A549 (cell line): ENCODE data around the gene MS4A6A. TPM values are rescaled to one million over a fixed set of nuclear protein-coding genes. Genes with fewer than 3 reads are reported as not detected.

Source experiments
- ATAC-seq, 2 experiments: fragments of 200-7000 bp in 1 of 2; fragments of >200 bp in 1 of 2; cut with Nextera tagmentation in 1 of 2; cut with Tn5 transposase in 1 of 2; 3 replicates each; pipeline versions ENCODE4 v1.8.0 to v1.9.1; 2018 to 2020; ENCODE audit warnings: mild to moderate bottlenecking in 1 of 2, moderate library complexity in 1 of 2
- CTCF ChIA-PET: fragments of 300-600 bp; sonication (Branson Sonifier 250); formaldehyde crosslinking; extraction: SDS; loops from one replicate; lab custom pipeline; 2021; ENCODE audit warnings: antibody characterized with exemption, inconsistent platforms; lab: Yijun Ruan, JAX
- POLR2A ChIA-PET: fragments of 350-600 bp; formaldehyde crosslinking; extraction: SDS; loops from one replicate; lab custom pipeline; 2021; ENCODE audit warnings: antibody characterized with exemption, inconsistent platforms; lab: Yijun Ruan, JAX
- DNase-seq, 2 experiments: peaks; one replicate each; pipeline versions ENCODE4 v3.0.0 to v3.0.0-alpha.2; 2011 to 2016; ENCODE audit warnings: low read depth in 1 of 2, low spot score in 1 of 2
- FAIRE-seq: peaks from 2 replicates; lab custom pipeline; 2011; peaks lifted over from hg19 to GRCh38; lab: Jason Lieb, UNC
- H3K27ac ChIP-seq, 2 experiments: fragments of >200 bp; sonication (Bioruptor Twin); formaldehyde crosslinking; 3 replicates each; pipeline ENCODE4 v1.5.1; 2016 to 2017
- H3K4me1 ChIP-seq: fragments of >200 bp; sonication (Bioruptor Twin); formaldehyde crosslinking; 3 replicates; pipeline ENCODE4 v1.6.1; 2016
- H3K4me2 ChIP-seq: fragments of >200 bp; sonication (Bioruptor Twin); formaldehyde crosslinking; 3 replicates; pipeline ENCODE4 v1.6.1; 2016
- H3K4me3 ChIP-seq: fragments of >200 bp; sonication (Bioruptor Twin); formaldehyde crosslinking; 3 replicates; pipeline ENCODE4 v1.5.1; 2016
- H3K9me3 ChIP-seq: fragments of >200 bp; sonication (Bioruptor Twin); formaldehyde crosslinking; 3 replicates; pipeline ENCODE4 v1.6.1; 2016
- ATOH8 ChIP-seq: fragments of 250-450 bp; sonication (Bioruptor Pico); IDR thresholded peaks from 2 replicates; pipeline ENCODE4 v1.5.0; 2020; ENCODE audit warnings: low read depth, mild to moderate bottlenecking, moderate library complexity
- BCL3 ChIP-seq: fragments of >200 bp; sonication (Bioruptor Twin); formaldehyde crosslinking; IDR thresholded peaks from 3 replicates; pipeline ENCODE4 v1.6.1; 2016
- CBX2 ChIP-seq: fragments of 200-600 bp; sonication (generic); IDR thresholded peaks from 2 replicates; pipeline ENCODE4 v1.6.1; 2016; ENCODE audit warnings: low read depth, mild to moderate bottlenecking, borderline replicate concordance
- CBX8 ChIP-seq: fragments of 200-600 bp; sonication (generic); IDR thresholded peaks from 2 replicates; pipeline ENCODE4 v1.6.1; 2016
- CHD4 ChIP-seq: fragments of 200-600 bp; sonication (generic); IDR thresholded peaks from 2 replicates; pipeline ENCODE4 v1.6.1; 2016; ENCODE audit warnings: antibody characterized with exemption, mild to moderate bottlenecking, borderline replicate concordance
- CTCF ChIP-seq: fragments of >200 bp; sonication (Bioruptor Twin); formaldehyde crosslinking; IDR thresholded peaks from 3 replicates; pipeline ENCODE4 v1.5.1; 2016
- E2F6 ChIP-seq: IDR thresholded peaks from 2 replicates; pipeline ENCODE4 v1.6.1; 2012; ENCODE audit warnings: low read depth, borderline replicate concordance
- ESRRA ChIP-seq: fragments of 150-350 bp; IDR thresholded peaks from 2 replicates; pipeline ENCODE4 v1.6.1; 2014; ENCODE audit warnings: mild to moderate bottlenecking, low read length, borderline replicate concordance
- FOSB ChIP-seq: fragments of 250-450 bp; sonication (Bioruptor Pico); IDR thresholded peaks from 2 replicates; pipeline ENCODE4 v1.5.0; 2020; ENCODE audit warnings: mild to moderate bottlenecking, moderate library complexity
- GATA3 ChIP-seq: IDR thresholded peaks from 2 replicates; pipeline ENCODE4 v1.6.1; 2012; ENCODE audit warnings: borderline replicate concordance
- HDAC2 ChIP-seq: fragments of 200-600 bp; sonication (generic); IDR thresholded peaks from 2 replicates; pipeline ENCODE4 v1.6.1; 2016
- HOXA7 ChIP-seq: fragments of 250-450 bp; sonication (Bioruptor Pico); IDR thresholded peaks from 2 replicates; pipeline ENCODE4 v1.5.0; 2020; ENCODE audit warnings: mild to moderate bottlenecking, moderate library complexity
- HOXB13 ChIP-seq: fragments of 250-450 bp; sonication (Bioruptor Pico); IDR thresholded peaks from 2 replicates; pipeline ENCODE4 v1.5.0; 2020; ENCODE audit warnings: low read depth, mild to moderate bottlenecking, moderate library complexity
- HOXB5 ChIP-seq: fragments of 250-450 bp; sonication (Bioruptor Pico); IDR thresholded peaks from 2 replicates; pipeline ENCODE4 v1.5.0; 2020; ENCODE audit warnings: mild to moderate bottlenecking, moderate library complexity
- KDM1A ChIP-seq: fragments of 200-600 bp; sonication (generic); IDR thresholded peaks from 2 replicates; pipeline ENCODE4 v1.6.1; 2016; ENCODE audit warnings: low read depth, mild to moderate bottlenecking
- MAZ ChIP-seq: fragments of 150-350 bp; IDR thresholded peaks from 2 replicates; pipeline ENCODE4 v1.6.1; 2014; ENCODE audit warnings: antibody characterized with exemption, low read depth, low read length, borderline replicate concordance
- MYC ChIP-seq: IDR thresholded peaks from 2 replicates; pipeline ENCODE4 v1.6.1; 2012; ENCODE audit warnings: mild to moderate bottlenecking, inconsistent platforms, low read length, improper control_type of control experiment, borderline replicate concordance
- NFE2L2 ChIP-seq: fragments of 150-350 bp; conservative IDR thresholded peaks from 2 replicates; pipeline ENCODE4 v1.6.1; 2014; ENCODE audit warnings: low read length
- PBX3 ChIP-seq: IDR thresholded peaks from 2 replicates; pipeline ENCODE4 v1.6.1; 2012
- POLR2A ChIP-seq: IDR thresholded peaks from 2 replicates; pipeline ENCODE4 v1.6.1; 2012; ENCODE audit warnings: mild to moderate bottlenecking, low read length
- POLR2AphosphoS2 ChIP-seq: conservative IDR thresholded peaks from 2 replicates; pipeline ENCODE4 v1.6.1; 2012; ENCODE audit warnings: low read length, improper control_type of control experiment, inconsistent platforms
- RAD21 ChIP-seq, 2 experiments: fragments of >200 bp in 1 of 2; sonication (Bioruptor Twin) in 1 of 2; formaldehyde crosslinking in 1 of 2; IDR thresholded peaks in 1 of 2; conservative IDR thresholded peaks in 1 of 2; 2 replicates in 1 of 2; 3 replicates in 1 of 2; pipeline ENCODE4 v1.6.1; 2012 to 2018; ENCODE audit warnings: inconsistent platforms in 1 of 2
- RARB ChIP-seq: fragments of 250-450 bp; sonication (Bioruptor Pico); IDR thresholded peaks from 2 replicates; pipeline ENCODE4 v1.8.0; 2021; ENCODE audit warnings: mild to moderate bottlenecking, moderate library complexity
- RCOR1 ChIP-seq: fragments of 150-350 bp; IDR thresholded peaks from 2 replicates; pipeline ENCODE4 v1.6.1; 2014; ENCODE audit warnings: antibody characterized with exemption, low read length, low read depth
- RFX5 ChIP-seq: fragments of 450-650 bp; IDR thresholded peaks from 2 replicates; pipeline ENCODE4 v1.7.1; 2014; ENCODE audit warnings: antibody characterized with exemption, mild to moderate bottlenecking, moderate library complexity
- SMC3 ChIP-seq: fragments of >200 bp; sonication (Bioruptor Twin); formaldehyde crosslinking; IDR thresholded peaks from 3 replicates; pipeline ENCODE4 v1.6.1; 2018; ENCODE audit warnings: inconsistent platforms
- ZC3H11A ChIP-seq: fragments of 450-650 bp; IDR thresholded peaks from 2 replicates; pipeline ENCODE4 v1.6.1; 2014; ENCODE audit warnings: antibody characterized with exemption, mild to moderate bottlenecking
- ZFP36 ChIP-seq: fragments of 450-650 bp; IDR thresholded peaks from 2 replicates; pipeline ENCODE4 v1.6.1; 2014; ENCODE audit warnings: borderline replicate concordance; ENCODE audit not compliant: partially characterized antibody
- ZNF302 ChIP-seq: fragments of 250-450 bp; sonication (Bioruptor Pico); IDR thresholded peaks from 2 replicates; pipeline ENCODE4 v1.9.0; 2021; ENCODE audit warnings: inconsistent platforms, mild to moderate bottlenecking, moderate library complexity
- ZSCAN20 ChIP-seq: fragments of 250-450 bp; sonication (Bioruptor Pico); IDR thresholded peaks from 2 replicates; pipeline ENCODE4 v1.8.0; 2022; ENCODE audit warnings: mild to moderate bottlenecking, moderate library complexity
- WGBS: methylation state at CpG from one replicate; pipeline ENCODE4 v1.1.6; 2017; ENCODE audit errors: missing lambda C conversion rate; 5-methylcytosine and 5-hydroxymethylcytosine counted together
- polyA plus RNA-seq, 4 experiments: library from polyadenylated mRNA; depleted of rRNA in 3 of 4; stranded (reverse); fragments of >200 nt; fragmentation: RNase III in 1 of 4; extraction: RNeasy Plus Mini Kit Qiagen cat#74134 plus additional on column Dnase treatment in 1 of 4; gene quantifications; 2 replicates in 3 of 4; 3 replicates in 1 of 4; pipeline ENCODE4 v1.2.3, GENCODE V29; 2011 to 2017

MS4A6A gene
- polyA plus RNA-seq, 2 of the 4 experiments (the other 2 are of a cell fraction): not detected

GRCh38 chr11:60125956-60126585 lies 56.8 kb downstream of the MS4A6A start:
- FAIRE-seq: no peak
- ATAC-seq: no peak
- H3K4me2 ChIP-seq: no peak overlapping the region
- POLR2A ChIA-PET: no interaction called here
- TF ChIP-seq CBX2: no peak
- no peak for TF ChIP-seq RFX5
- TF ChIP-seq RAD21 (conservative IDR thresholded peaks at IDR 0.05 in 1 of 2, IDR thresholded peaks at IDR 0.05 in 1 of 2): no peak
- TF ChIP-seq ZNF302 (CRISPR knock-in tag): no peak
- TF ChIP-seq CHD4: no peak
- no peak for TF ChIP-seq ATOH8 (CRISPR knock-in tag)
- no peak for TF ChIP-seq HOXB5 (CRISPR knock-in tag)
- TF ChIP-seq POLR2A: no peak
- no peak for TF ChIP-seq SMC3
- no peak for TF ChIP-seq FOSB
- no peak for TF ChIP-seq CTCF
- TF ChIP-seq ZSCAN20 (CRISPR knock-in tag): no peak
- no peak for TF ChIP-seq RCOR1
- TF ChIP-seq CBX8: no peak
- no peak for TF ChIP-seq NFE2L2
- no peak for TF ChIP-seq ZFP36
- no peak for TF ChIP-seq GATA3
- TF ChIP-seq KDM1A: no peak
- no peak overlapping the region for H3K27ac ChIP-seq
- H3K4me1 ChIP-seq: no peaks in the 10 kb centered on the region
- CTCF ChIA-PET: no interaction called here
- DNase-seq: no peak
- H3K4me3 ChIP-seq: no peak overlapping the region
- H3K9me3 ChIP-seq: no peaks in the 10 kb centered on the region

GRCh38 chr11:60124802-60125432 lies 58.0 kb downstream of the MS4A6A start:
- CTCF ChIA-PET: no interaction called here

More at GRCh38 chr11:60124802-60125432, 58.0 kb downstream of the MS4A6A start:
- no peak overlapping the region for H3K27ac ChIP-seq
- no peaks in the 10 kb centered on the region for H3K4me1 ChIP-seq
- TF ChIP-seq HOXA7 (CRISPR knock-in tag) (no peak), HOXB13 (CRISPR knock-in tag) (no peak), ESRRA (no peak), MAZ (no peak), RARB (CRISPR knock-in tag) (no peak), ZC3H11A (no peak), POLR2AphosphoS2 (no peak), HDAC2 (no peak), E2F6 (no peak), KDM1A (no peak), CBX8 (no peak), CHD4 (no peak), HOXB5 (CRISPR knock-in tag) (no peak), PBX3 (no peak), CBX2 (no peak), ATOH8 (CRISPR knock-in tag) (no peak), BCL3 (no peak), MYC (no peak), ZNF302 (CRISPR knock-in tag) (no peak), FOSB (no peak)
- TF ChIP-seq, all 56 proteins: peak for 0
- no peak for ATAC-seq
- H3K4me2 ChIP-seq: no peak overlapping the region
- DNase-seq: no peak
- POLR2A ChIA-PET: no interaction called here
- FAIRE-seq: no peak
- no peaks in the 10 kb centered on the region for H3K9me3 ChIP-seq
- H3K4me3 ChIP-seq: no peak overlapping the region
- 30% methylated on average over 11 of the region's 11 CpGs for WGBS
